ENCODE results near the gene PLA2G1B. TPM values are rescaled to one million over a fixed set of nuclear protein-coding genes. Genes with fewer than 3 reads are reported as not detected.

Gene PLA2G1B
- polyA plus RNA-seq, 1 donor (not counting 4 experiments of a cell fraction or from before 2014, with no cell fraction given), result not detected

GRCh38 chr12:120332523-120332922 is 4.9 kb upstream of the PLA2G1B start:
- DNase-seq (ENCODE audit: low read depth, low spot score), result no peak

GRCh38 chr12:120332041-120332440 is 4.5 kb upstream of the PLA2G1B start:
- no peak overlapping the region for H3K27ac ChIP-seq (ENCODE audit: control insufficient read depth, insufficient read depth, low read length)
- dilution Hi-C loops (cut with MboI; ENCODE audit: extremely low pct_ligation_motif_present, low sequenced_read_pairs), result no loop called here
- H3K4me1 ChIP-seq (ENCODE audit: control insufficient read depth, extremely low read depth, insufficient read depth, low read length), result no peaks in the 10 kb centered on the region
- H4K20me1 ChIP-seq (ENCODE audit: control insufficient read depth, extremely low read depth, insufficient read depth, low read length), result no peaks in the 10 kb centered on the region
- TF ChIP-seq CTCF (optimal IDR thresholded peaks at IDR 0.05 in 1 of 3, IDR thresholded peaks at IDR 0.05 in 1 of 3, conservative IDR thresholded peaks at IDR 0.05 in 1 of 3; ENCODE audit: extremely low read depth in 1 of 3, insufficient read depth in 2 of 3, low read length in 3 of 3), result no peak
- TF ChIP-seq EZH2 (IDR thresholded peaks at IDR 0.05; ENCODE audit: low read length), result no peak
- peaks cover 9% of the 10 kb centered on the region for H3K27me3 ChIP-seq (ENCODE audit: control insufficient read depth, extremely low read depth, insufficient read depth, low read length)
- no peak overlapping the region for H3K4me3 ChIP-seq (ENCODE audit: control insufficient read depth in 2 of 3, extremely low read depth in 1 of 3, insufficient read depth in 2 of 3, low read depth in 1 of 3, low read length in 3 of 3)
- H2AFZ ChIP-seq (ENCODE audit: control insufficient read depth, low read length), result no peak overlapping the region
- H3K9me3 ChIP-seq (ENCODE audit: control insufficient read depth, low read depth, low read length), result no peaks in the 10 kb centered on the region
- DNase-seq (ENCODE audit: low read depth, low spot score) (no peak), FAIRE-seq (no peak)
- no peaks in the 10 kb centered on the region for H3K36me3 ChIP-seq (ENCODE audit: control insufficient read depth in 2 of 2, extremely low read depth in 1 of 2, insufficient read depth in 2 of 2, low read length in 2 of 2)
- no peak overlapping the region for H3K4me2 ChIP-seq (ENCODE audit: control insufficient read depth, extremely low read depth, insufficient read depth, low read depth, low read length)
- H3K9ac ChIP-seq (ENCODE audit: control insufficient read depth, extremely low read depth, insufficient read depth, low read length), result no peak overlapping the region
- H3K9me1 ChIP-seq (ENCODE audit: control insufficient read depth, extremely low read depth, insufficient read depth, low read length), result no peaks in the 10 kb centered on the region
- no peaks in the 10 kb centered on the region for H3K79me2 ChIP-seq (ENCODE audit: control insufficient read depth, insufficient read depth, low read length)

More at GRCh38 chr12:120332523-120332922, 4.9 kb upstream of the PLA2G1B start:
- Histone ChIP-seq H4K20me1 (ENCODE audit: control insufficient read depth, extremely low read depth, insufficient read depth, low read length) (no peaks in the 10 kb centered on the region), H3K9ac (ENCODE audit: control insufficient read depth, extremely low read depth, insufficient read depth, low read length) (no peak overlapping the region), H3K9me3 (ENCODE audit: control insufficient read depth, low read depth, low read length) (no peaks in the 10 kb centered on the region), H3K79me2 (ENCODE audit: control insufficient read depth, insufficient read depth, low read length) (no peaks in the 10 kb centered on the region), H3K4me1 (ENCODE audit: control insufficient read depth, extremely low read depth, insufficient read depth, low read length) (no peaks in the 10 kb centered on the region), H2AFZ (ENCODE audit: control insufficient read depth, low read length) (no peak overlapping the region), H3K9me1 (ENCODE audit: control insufficient read depth, extremely low read depth, insufficient read depth, low read length) (no peaks in the 10 kb centered on the region), H3K4me2 (ENCODE audit: control insufficient read depth, extremely low read depth, insufficient read depth, low read depth, low read length) (no peak overlapping the region), H3K27me3 (ENCODE audit: control insufficient read depth, extremely low read depth, insufficient read depth, low read length) (peaks cover 9% of the 10 kb centered on the region), H3K27ac (ENCODE audit: control insufficient read depth, insufficient read depth, low read length) (no peak overlapping the region), H3K36me3 (ENCODE audit: control insufficient read depth in 2 of 2, extremely low read depth in 1 of 2, insufficient read depth in 2 of 2, low read length in 2 of 2) (no peaks in the 10 kb centered on the region), H3K4me3 (ENCODE audit: control insufficient read depth in 2 of 3, extremely low read depth in 1 of 3, insufficient read depth in 2 of 3, low read depth in 1 of 3, low read length in 3 of 3) (no peak overlapping the region)
- dilution Hi-C loops (cut with MboI; ENCODE audit: extremely low pct_ligation_motif_present, low sequenced_read_pairs), result no loop called here
- FAIRE-seq, result no peak
- TF ChIP-seq CTCF (optimal IDR thresholded peaks at IDR 0.05 in 1 of 3, IDR thresholded peaks at IDR 0.05 in 1 of 3, conservative IDR thresholded peaks at IDR 0.05 in 1 of 3; ENCODE audit: extremely low read depth in 1 of 3, insufficient read depth in 2 of 3, low read length in 3 of 3) (no peak), EZH2 (IDR thresholded peaks at IDR 0.05; ENCODE audit: low read length) (no peak)
